CD4-positive, CD25-positive, alpha-beta regulatory T cell (primary cell): Measurements from ENCODE around the gene AOPEP. TPM values are rescaled to one million over a fixed set of nuclear protein-coding genes. Genes with fewer than 3 reads are reported as not detected.

Source experiments
- ATAC-seq, 2 donors: fragments of 150-1000 bp; cut with Tn5 transposase; one replicate each; pipeline ENCODE4 v1.10.0; 2021; ENCODE audit warnings: low read depth in 2 of 2, moderate number of reproducible peaks in 2 of 2, moderate library complexity in 1 of 2
- DNase-seq, 3 donors: peaks; one replicate each; pipeline versions ENCODE4 v3.0.0 to v3.0.0-alpha.2; 2012 to 2022; ENCODE audit warnings: mixed read lengths in 1 of 3
- H3K27ac ChIP-seq: one replicate; pipeline ENCODE4 v1.7.0; 2013; ENCODE audit warnings: mild to moderate bottlenecking, low read length; ENCODE audit not compliant: insufficient read depth, poor library complexity, severe bottlenecking
- H3K27me3 ChIP-seq: one replicate; pipeline ENCODE4 v1.7.0; 2013; ENCODE audit warnings: low read length; ENCODE audit not compliant: control insufficient read depth, insufficient read depth
- H3K36me3 ChIP-seq: one replicate; pipeline ENCODE4 v1.7.0; 2013; ENCODE audit warnings: mild to moderate bottlenecking, low read length, moderate library complexity; ENCODE audit not compliant: control insufficient read depth, insufficient read depth
- H3K4me1 ChIP-seq: 2 replicates; pipeline ENCODE4 v1.7.0; 2013; ENCODE audit warnings: mild to moderate bottlenecking, low read length; ENCODE audit not compliant: insufficient read depth, control insufficient read depth, poor library complexity, severe bottlenecking
- H3K4me3 ChIP-seq: one replicate; pipeline ENCODE4 v1.7.0; 2013; ENCODE audit warnings: low read depth, mild to moderate bottlenecking, low read length, moderate library complexity
- H3K9me3 ChIP-seq, 2 experiments: 1 replicate in 1 of 2; 2 replicates in 1 of 2; pipeline ENCODE4 v1.7.0; 2013; ENCODE audit warnings: low read length in 2 of 2, mild to moderate bottlenecking in 1 of 2, moderate library complexity in 1 of 2; ENCODE audit not compliant: control insufficient read depth in 2 of 2
- H3K27ac Mint-ChIP-seq, 3 donors: one replicate each; pipeline ENCODE4 v1.8.0; 2020 to 2022; ENCODE audit warnings: mild to moderate bottlenecking in 3 of 3, mixed read lengths in 3 of 3, moderate library complexity in 2 of 3
- H3K27me3 Mint-ChIP-seq: one replicate; pipeline ENCODE4 v1.8.0; 2022; ENCODE audit warnings: mild to moderate bottlenecking, mixed read lengths
- H3K36me3 Mint-ChIP-seq: one replicate; pipeline ENCODE4 v1.8.0; 2020; ENCODE audit warnings: mixed read lengths
- H3K4me1 Mint-ChIP-seq, 4 donors: one replicate each; pipeline ENCODE4 v1.8.0; 2020 to 2022; ENCODE audit warnings: mixed read lengths in 4 of 4, mild to moderate bottlenecking in 1 of 4
- H3K4me3 Mint-ChIP-seq, 4 donors: one replicate each; pipeline ENCODE4 v1.8.0; 2020 to 2022; ENCODE audit warnings: mild to moderate bottlenecking in 4 of 4, mixed read lengths in 4 of 4, moderate library complexity in 3 of 4
- H3K9me3 Mint-ChIP-seq, 7 donors: one replicate each; pipeline ENCODE4 v1.8.0; 2020 to 2022; ENCODE audit warnings: mixed read lengths in 7 of 7, mild to moderate bottlenecking in 3 of 7, moderate library complexity in 2 of 7
- polyA plus RNA-seq, 4 donors: library from polyadenylated mRNA; unstranded; fragments of 300-500 nt; fragmentation: Illumina TruSeq; gene quantifications; one replicate each; pipeline ENCODE4 v1.2.3, GENCODE V29; 2021
- total RNA-seq: library from RNA; stranded (reverse); gene quantifications from one replicate; pipeline ENCODE4 v1.2.3, GENCODE V29; 2022

AOPEP gene
- total and polyA plus RNA-seq, 5 donors from 2014 or later, result 4.6 to 12.9 (median 6.4) TPM

DNA sequence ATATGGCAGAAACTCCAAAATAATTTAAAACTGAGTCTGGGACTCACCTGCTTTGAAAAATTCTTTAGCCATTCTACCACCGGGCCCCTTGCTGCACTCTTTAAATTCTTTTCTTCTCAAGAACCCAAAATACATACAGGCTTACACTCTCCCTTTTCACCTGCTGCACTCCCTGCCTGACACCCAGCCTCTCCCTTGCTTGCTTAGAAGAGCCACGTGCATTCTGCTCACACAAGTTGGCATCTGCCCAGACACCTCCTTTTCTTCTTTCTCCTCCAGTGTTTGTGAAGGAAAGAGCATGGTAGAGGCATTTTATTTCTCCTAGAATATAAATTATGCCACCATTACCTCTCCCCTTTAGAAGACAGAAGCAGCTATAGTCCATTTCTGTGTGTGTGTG is 39.0 kb upstream of the AOPEP start:
- Mint-ChIP-seq H3K27me3 (peaks cover 24% of the 10 kb centered on the region), H3K9me3 (peaks cover 0 to 1% (median 0%) of the 10 kb centered on the region in 7 donors), H3K27ac (peak overlapping the region in 1 of 3 donors; percentile 14), H3K36me3 (no peaks in the 10 kb centered on the region), H3K4me3 (no peak overlapping the region), H3K4me1 (no peaks in the 10 kb centered on the region)
- Histone ChIP-seq H3K27me3 (peaks cover 2% of the 10 kb centered on the region), H3K4me3 (no peak overlapping the region), H3K36me3 (no peaks in the 10 kb centered on the region), H3K9me3 (no peaks in the 10 kb centered on the region), H3K27ac (no peak overlapping the region), H3K4me1 (no peaks in the 10 kb centered on the region)
- no peak for ATAC-seq
- no peak for DNase-seq

GRCh38 chr9:94690344-94690743 is 36.2 kb upstream of the AOPEP start:
- H3K4me3 Mint-ChIP-seq, result no peak overlapping the region
- no peaks in the 10 kb centered on the region for H3K4me1 Mint-ChIP-seq
- Histone ChIP-seq H3K27me3 (peaks cover 1% of the 10 kb centered on the region), H3K4me3 (no peak overlapping the region), H3K4me1 (no peaks in the 10 kb centered on the region), H3K36me3 (no peaks in the 10 kb centered on the region), H3K9me3 (no peaks in the 10 kb centered on the region), H3K27ac (no peak overlapping the region)
- H3K27ac Mint-ChIP-seq, result no peak overlapping the region
- H3K27me3 Mint-ChIP-seq, result peaks cover 24% of the 10 kb centered on the region
- DNase-seq (no peak), ATAC-seq (no peak)
- peaks cover 0 to 1% (median 0%) of the 10 kb centered on the region in 7 donors for H3K9me3 Mint-ChIP-seq
- no peaks in the 10 kb centered on the region for H3K36me3 Mint-ChIP-seq

- DNase-seq (no peak), ATAC-seq (no peak)
- Histone ChIP-seq H3K9me3 (no peaks in the 10 kb centered on the region), H3K27ac (no peak overlapping the region), H3K27me3 (peaks cover 3% of the 10 kb centered on the region), H3K36me3 (no peaks in the 10 kb centered on the region), H3K4me1 (no peaks in the 10 kb centered on the region), H3K4me3 (no peak overlapping the region)
- Mint-ChIP-seq H3K9me3 (peaks cover 0 to 1% (median 0%) of the 10 kb centered on the region in 7 donors), H3K27me3 (peaks cover 9% of the 10 kb centered on the region), H3K4me1 (no peaks in the 10 kb centered on the region), H3K27ac (no peak overlapping the region), H3K4me3 (no peak overlapping the region), H3K36me3 (no peaks in the 10 kb centered on the region)
These were observed 33.9 kb upstream of the AOPEP start for GRCh38 chr9:94692601-94693000.

DNA sequence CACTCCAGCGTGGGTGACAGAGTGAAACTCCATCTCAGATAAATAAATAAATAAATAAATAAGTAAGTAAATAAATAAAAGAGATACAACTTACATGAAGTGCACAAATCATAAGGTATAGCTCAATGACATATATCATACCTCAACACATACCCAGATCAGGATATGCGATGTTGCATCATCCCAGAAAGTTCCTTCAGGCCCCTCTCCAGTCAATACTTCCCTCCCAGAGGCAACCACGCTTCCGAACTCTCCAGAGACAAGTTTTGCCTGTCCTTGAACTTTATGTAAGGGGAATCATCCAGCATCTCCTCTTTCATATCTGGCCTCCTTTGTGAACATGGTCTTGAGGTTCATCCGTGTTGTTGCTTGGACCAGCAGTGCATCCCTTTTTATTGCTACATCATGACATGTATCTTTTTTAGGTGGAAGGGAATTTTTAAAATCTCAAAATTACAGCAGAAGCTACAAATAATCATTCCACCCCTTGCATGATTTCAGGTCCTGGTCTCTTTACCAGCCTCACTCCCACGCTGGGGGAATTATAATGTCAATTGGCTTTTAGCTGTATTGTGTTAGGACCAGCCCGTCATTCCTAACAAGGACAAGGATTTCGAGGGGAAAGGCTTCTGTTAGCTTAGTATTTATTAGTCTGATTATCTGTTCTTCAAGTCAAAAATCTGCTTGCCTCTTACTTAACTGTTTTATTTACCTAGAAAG is 32.9 kb upstream of the AOPEP start:
- no peaks in the 10 kb centered on the region for H3K4me1 ChIP-seq
- H3K4me3 ChIP-seq, result no peak overlapping the region
- no peaks in the 10 kb centered on the region for H3K36me3 ChIP-seq
- Mint-ChIP-seq H3K4me1 (no peaks in the 10 kb centered on the region), H3K27ac (no peak overlapping the region), H3K36me3 (no peaks in the 10 kb centered on the region), H3K9me3 (peaks cover 0 to 3% (median 0%) of the 10 kb centered on the region in 7 donors), H3K4me3 (no peak overlapping the region), H3K27me3 (peaks cover 6% of the 10 kb centered on the region)
- no peaks in the 10 kb centered on the region for H3K9me3 ChIP-seq
- ATAC-seq (no peak), DNase-seq (no peak)
- H3K27me3 ChIP-seq, result peaks cover 3% of the 10 kb centered on the region
- no peak overlapping the region for H3K27ac ChIP-seq

DNA sequence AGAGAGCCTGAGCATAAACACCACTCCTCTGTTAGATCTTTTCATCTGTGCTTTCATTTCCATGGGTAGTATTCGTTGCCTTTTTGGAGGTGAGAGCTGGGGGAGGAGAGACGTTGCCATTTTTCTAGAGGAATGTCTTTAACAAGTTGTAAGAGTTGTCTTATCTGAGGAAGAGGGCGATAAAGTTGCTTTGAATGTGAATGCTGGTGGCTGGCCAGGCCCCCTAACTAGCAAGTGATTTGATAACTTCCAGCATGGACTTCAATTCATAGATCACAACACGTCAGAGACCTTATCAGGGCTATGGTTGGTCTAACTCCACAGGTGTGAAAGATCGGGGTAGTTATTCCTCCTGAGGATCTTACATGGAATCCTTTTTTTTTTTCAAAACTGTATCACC is 30.0 kb upstream of the AOPEP start:
- peaks cover 13% of the 10 kb centered on the region for H3K27me3 Mint-ChIP-seq
- ATAC-seq, result no peak

GRCh38 chr9:94697972-94698581 is 28.4 kb upstream of the AOPEP start:
- Histone ChIP-seq H3K4me3 (no peak overlapping the region), H3K27me3 (peaks cover 3% of the 10 kb centered on the region), H3K36me3 (no peaks in the 10 kb centered on the region), H3K27ac (no peak overlapping the region), H3K4me1 (no peaks in the 10 kb centered on the region), H3K9me3 (no peaks in the 10 kb centered on the region)
- Mint-ChIP-seq H3K4me3 (no peak overlapping the region), H3K4me1 (no peaks in the 10 kb centered on the region), H3K36me3 (no peaks in the 10 kb centered on the region), H3K27me3 (peaks cover 13% of the 10 kb centered on the region), H3K9me3 (peaks cover 0 to 3% (median 0%) of the 10 kb centered on the region in 7 donors), H3K27ac (no peak overlapping the region)
- DNase-seq (no peak), ATAC-seq (no peak)

More for the DNA sequence above, 30.0 kb upstream of the AOPEP start:
- Mint-ChIP-seq H3K27ac (no peak overlapping the region), H3K4me1 (no peaks in the 10 kb centered on the region), H3K36me3 (no peaks in the 10 kb centered on the region), H3K4me3 (no peak overlapping the region), H3K9me3 (peaks cover 0 to 4% (median 0%) of the 10 kb centered on the region in 7 donors)
- Histone ChIP-seq H3K36me3 (no peaks in the 10 kb centered on the region), H3K9me3 (no peaks in the 10 kb centered on the region), H3K27ac (no peak overlapping the region), H3K27me3 (peaks cover 3% of the 10 kb centered on the region), H3K4me1 (no peaks in the 10 kb centered on the region), H3K4me3 (no peak overlapping the region)
- DNase-seq, result no peak

DNA sequence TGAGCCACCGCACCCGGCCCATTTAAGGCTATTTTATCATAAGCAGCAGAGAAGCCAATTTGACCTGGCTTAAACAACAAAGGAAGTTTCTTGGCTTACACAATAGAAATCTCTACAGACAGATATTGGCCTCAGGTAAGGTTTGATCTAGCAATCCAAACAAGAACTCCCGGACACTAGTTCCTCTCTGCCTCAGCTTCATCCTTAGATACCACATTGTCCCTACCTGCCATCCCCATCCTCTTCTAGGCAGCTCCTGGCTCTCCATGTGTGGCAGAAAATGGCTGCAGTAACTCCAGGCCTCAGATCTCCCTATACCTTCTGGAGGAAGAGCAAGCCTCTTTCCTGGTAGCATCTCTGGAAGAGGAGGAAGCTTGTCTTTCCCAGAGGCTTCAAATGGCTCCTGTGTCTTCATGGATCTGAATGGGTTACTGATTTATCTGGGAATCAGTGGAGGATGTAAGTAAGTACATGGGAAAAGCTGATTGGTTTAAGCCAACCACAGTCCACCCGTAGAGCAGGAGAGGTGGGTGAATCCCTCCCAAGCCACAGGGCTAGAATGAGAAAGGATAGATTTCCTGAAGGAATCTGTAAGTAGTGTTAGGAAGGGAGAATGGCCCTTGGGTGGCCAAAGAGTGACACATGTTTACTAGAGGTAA is 26.7 kb upstream of the AOPEP start:
- H3K27ac ChIP-seq, result no peak overlapping the region
- ATAC-seq, result no peak
- no peak overlapping the region for H3K4me3 Mint-ChIP-seq
- H3K4me1 ChIP-seq, result no peaks in the 10 kb centered on the region
- H3K9me3 ChIP-seq, result no peaks in the 10 kb centered on the region
- H3K9me3 Mint-ChIP-seq, result peaks cover 0 to 3% (median 0%) of the 10 kb centered on the region in 7 donors
- H3K36me3 ChIP-seq, result no peaks in the 10 kb centered on the region
- H3K27ac Mint-ChIP-seq, result no peak overlapping the region
- peaks cover 13% of the 10 kb centered on the region for H3K27me3 Mint-ChIP-seq
- no peak overlapping the region for H3K4me3 ChIP-seq
- peaks cover 3% of the 10 kb centered on the region for H3K27me3 ChIP-seq
- H3K4me1 Mint-ChIP-seq, result no peaks in the 10 kb centered on the region
- no peaks in the 10 kb centered on the region for H3K36me3 Mint-ChIP-seq
- DNase-seq, result no peak
